Suppressor macrophage (primary cell): ENCODE measurements around the gene ZNF90.
A peak's percentile ranks its signal among the peaks of the same experiment; 100 is the strongest.
"Not testable (repeated sequence)": the region's sequence is repeated elsewhere in the genome, so short reads cannot be mapped to it uniquely, and the experiment has no call there.

Source experiments
- DNase-seq, 4 experiments: peaks; one replicate each; pipeline ENCODE4 v3.0.0-alpha.2; 2020 to 2022

Gene ZNF90

GRCh38 chr19:20103091-20103740, 25.4 kb downstream of the ZNF90 start:
- no peak for DNase-seq

GRCh38 chr19:20107301-20107700, 29.5 kb downstream of the ZNF90 start:
- no peak for DNase-seq

- not testable (repeated sequence) for DNase-seq
Observed at GRCh38 chr19:20118064-20118839, 40.5 kb downstream of the ZNF90 start.

- no peak for DNase-seq
Observed at GRCh38 chr19:20124879-20125278, 47.1 kb downstream of the ZNF90 start.

GRCh38 chr19:20132933-20133332, 55.1 kb downstream of the ZNF90 start:
- not testable (repeated sequence) for DNase-seq

- DNase-seq = not testable (repeated sequence)
Observed at GRCh38 chr19:20137714-20138113, 59.9 kb downstream of the ZNF90 start.

GRCh38 chr19:20151617-20152145, 73.9 kb downstream of the ZNF90 start:
- no peak for DNase-seq

GRCh38 chr19:20152506-20152905, 74.7 kb downstream of the ZNF90 start:
- not testable (repeated sequence) for DNase-seq

- no peak for DNase-seq
Observed at GRCh38 chr19:20153281-20153680, 75.5 kb downstream of the ZNF90 start.

- no peak for DNase-seq
Observed at GRCh38 chr19:20154636-20155035, 76.8 kb downstream of the ZNF90 start.

- peak; percentile 1 to 43 (median 18) for DNase-seq
Observed at GRCh38 chr19:20162821-20163220, 85.0 kb downstream of the ZNF90 start.

GRCh38 chr19:20164456-20164855, 86.7 kb downstream of the ZNF90 start:
- no peak for DNase-seq

- DNase-seq = no peak
Observed at GRCh38 chr19:20165971-20166592, 88.3 kb downstream of the ZNF90 start.

GRCh38 chr19:20167020-20167644, 89.3 kb downstream of the ZNF90 start, which contains the start of gene ZNF486:
TSS of gene ZNF486 (plus strand) at chr19:20167214. CDS start at chr19:20167331, 117 bp downstream.
- peak; percentile 88 to 96 (median 93) for DNase-seq

- DNase-seq = peak in 2 of 4 experiments; percentile 1 to 16
Observed at GRCh38 chr19:20167651-20168122, 89.9 kb downstream of the ZNF90 start.
